NCI-H510A treated with DMSO at 0.1 percent for 48 hours (cell line): ENCODE data around the gene KBTBD13.
A peak's percentile ranks its signal among the peaks of the same experiment; 100 is the strongest.

Source experiments
- DNase-seq: peaks from one replicate; lab custom pipeline; 2025; lab: John Stamatoyannopoulos, UW

KBTBD13 gene

DNA sequence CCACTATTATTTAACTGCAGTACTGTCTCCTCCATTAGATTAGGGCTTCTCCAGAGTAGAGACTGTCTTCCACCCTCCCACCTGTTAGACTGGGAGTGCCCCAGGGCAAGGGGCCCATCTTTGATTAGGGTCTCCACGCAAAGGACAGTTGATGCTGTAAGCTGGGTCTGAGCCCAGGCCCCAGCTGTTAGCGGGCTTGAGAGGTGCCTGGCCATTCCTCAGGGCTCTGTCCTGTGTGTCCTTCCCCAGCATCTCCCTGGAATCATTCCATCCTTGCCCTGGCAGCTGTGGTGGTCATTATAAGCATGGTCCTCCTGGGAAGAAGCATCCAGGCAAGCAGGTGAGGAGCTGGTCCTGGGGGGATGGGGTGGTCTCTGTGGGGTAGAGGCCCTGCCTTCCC is 25.3 kb upstream of the KBTBD13 start:
- DNase-seq, result no peak

DNA sequence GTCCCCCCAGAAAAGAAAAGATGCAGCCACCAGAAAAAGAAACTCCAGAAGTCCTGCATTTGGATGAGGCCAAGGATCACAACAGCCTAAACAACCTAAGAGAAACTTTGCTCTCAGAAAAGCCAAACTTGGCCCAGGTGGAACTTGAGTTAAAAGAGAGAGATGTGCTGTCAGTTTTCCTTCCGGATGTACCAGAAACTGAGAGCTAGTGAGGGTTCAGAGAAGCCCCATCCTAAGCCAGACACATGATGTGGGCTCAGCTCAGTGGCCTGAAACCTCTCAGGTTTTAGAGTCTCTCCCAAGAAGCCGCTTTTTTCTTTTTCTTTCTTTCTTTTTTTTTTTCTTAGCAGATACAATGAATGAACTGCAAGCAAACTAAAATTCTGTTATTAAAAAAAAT is 23.6 kb upstream of the KBTBD13 start:
- DNase-seq, result no peak

DNA sequence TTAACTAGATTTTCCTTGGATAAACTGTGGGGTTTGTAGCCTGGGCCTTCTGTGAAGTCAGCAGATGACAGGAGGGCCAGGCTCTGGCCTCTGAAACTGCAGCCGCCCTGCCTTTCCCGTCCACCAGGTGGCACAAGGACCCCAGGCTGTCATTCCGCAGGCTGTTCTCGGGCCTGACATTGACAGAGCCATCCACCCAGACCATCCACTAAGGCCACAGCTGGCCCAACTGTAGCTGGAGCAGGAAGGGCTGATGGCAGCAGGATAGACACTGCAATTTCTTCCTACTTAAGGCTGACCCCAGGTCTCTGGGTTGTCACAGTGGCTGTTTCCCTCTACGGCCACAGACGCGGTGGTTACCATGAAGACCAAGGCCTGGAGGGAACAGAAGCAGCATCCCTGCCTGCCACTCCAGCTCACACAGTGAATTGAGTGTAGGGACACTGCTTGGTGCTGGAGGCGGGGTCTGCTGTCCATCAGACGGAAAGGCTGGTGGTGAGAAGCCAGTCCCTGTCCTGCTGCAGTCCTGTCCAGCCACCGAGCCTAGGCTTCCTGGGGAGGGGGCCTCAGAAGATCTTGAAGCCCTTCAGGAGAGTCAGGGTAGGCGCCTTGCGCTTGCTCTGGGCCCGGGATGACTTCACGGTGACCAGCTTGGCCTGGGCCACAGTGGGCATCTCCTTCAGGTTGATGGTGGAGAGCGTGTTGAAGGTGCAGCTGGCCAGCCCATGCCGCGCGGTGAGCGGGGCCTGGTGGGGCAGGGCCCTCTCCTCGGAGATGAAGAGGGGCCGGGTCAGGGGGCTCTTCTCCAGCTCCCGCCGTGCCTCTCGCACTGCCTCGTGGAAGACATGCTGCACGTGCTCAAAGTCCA is 22.0 kb upstream of the KBTBD13 start:
- DNase-seq, result peak; percentile 25

DNA sequence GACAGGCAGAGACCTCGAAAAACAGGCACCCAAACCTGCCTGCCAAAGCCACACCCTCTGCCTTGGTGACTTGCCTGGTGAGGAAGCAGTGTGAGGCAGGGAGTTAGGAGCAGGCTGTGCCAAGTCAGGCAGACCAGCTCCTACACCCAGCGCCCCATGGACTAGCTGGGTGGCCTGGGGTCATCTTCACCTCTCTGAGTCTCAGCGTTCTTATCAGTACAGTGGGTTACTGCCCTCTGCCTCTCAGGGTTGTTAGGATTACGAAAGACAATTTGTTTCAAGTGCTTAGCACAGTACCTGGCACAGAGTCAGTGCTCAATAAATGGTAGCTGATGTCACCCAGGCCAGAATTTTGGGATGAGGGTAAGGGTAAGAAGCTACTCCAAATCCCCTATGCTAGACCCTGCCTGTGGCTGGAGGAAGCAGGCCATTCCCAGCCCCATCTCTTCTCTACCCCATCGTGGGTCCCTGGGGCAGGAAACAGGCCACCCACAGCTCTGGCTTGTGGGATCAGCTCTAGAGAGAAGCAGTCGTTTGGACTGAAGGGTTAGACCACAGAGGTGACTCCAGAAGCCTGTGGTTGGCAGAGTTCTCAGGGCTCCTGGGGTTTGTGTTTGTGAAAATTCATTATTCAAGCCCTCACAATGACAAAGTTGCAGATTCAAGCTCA is 21.2 kb upstream of the KBTBD13 start:
- DNase-seq, result no peak

DNA sequence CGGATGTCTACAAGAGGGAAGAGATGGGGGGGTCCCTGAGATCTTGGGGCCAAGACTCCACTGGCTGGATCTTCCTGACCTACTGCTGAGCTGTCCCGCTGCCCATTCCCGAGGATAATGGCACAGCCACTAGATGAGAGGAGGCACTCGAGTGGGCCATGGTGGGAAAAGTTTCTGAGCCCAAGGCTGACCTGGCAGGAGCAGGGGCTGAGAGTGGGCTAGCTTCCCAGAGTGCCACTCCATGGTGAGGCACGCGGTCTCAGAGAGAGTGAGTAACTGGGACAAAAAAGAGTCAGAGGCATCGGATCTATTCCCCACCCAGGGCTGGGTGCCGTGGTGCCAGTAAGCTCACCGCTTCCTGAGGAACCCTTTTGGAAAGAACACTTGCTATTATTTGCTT is 20.4 kb upstream of the KBTBD13 start:
- no peak for DNase-seq

DNA sequence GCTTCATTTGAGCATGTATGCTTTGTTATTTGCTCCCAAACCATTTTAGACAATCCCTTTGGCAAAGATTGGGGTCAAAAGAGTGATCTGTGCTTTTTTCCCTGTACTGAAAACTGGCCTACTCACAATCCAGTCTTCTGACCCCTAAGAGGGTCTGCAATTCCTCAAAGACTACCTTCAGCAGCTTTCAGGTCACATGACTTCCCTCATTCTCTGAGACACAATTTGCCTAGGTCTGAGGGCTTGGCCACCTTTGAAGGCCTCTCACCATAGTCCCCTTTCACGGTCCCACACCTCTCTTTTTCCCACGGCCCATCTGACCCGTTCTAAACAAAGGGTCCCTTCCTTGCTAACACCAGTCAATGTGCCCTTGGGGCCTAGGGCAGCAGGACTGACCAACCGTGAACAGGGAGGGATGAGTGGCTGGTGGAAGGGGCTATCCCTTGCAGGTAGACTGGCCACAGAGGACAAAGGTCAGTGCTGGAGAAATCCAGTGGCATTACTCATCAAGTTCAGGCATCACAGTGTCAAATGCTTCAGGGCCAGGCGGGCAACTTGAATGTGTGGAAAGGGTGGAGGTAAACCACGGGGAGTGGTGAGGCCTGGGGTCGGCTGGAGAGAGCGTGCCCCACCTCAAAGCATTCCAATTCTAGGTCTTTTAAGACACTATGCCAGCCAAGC is 19.5 kb upstream of the KBTBD13 start:
- no peak for DNase-seq

DNA sequence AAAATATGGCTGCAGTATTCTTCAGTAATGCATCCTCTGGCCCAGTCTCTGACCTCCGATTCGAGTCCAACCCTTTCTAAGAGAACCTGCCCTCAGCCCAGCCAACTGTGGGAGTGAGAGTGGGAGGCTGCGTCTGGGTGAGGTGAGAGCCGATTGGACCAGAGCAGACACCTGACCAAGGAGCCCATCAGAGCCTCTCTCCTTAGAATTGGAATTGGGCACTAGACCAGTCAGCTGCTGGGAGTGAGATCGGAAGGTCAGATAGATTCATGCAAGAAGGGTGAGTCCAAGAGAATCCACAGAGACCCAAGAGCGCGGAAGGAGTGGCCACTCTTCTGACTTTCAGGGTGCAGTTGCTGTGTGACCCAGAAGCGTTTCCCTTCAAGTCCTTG is 19.0 kb upstream of the KBTBD13 start:
- DNase-seq, result no peak

DNA sequence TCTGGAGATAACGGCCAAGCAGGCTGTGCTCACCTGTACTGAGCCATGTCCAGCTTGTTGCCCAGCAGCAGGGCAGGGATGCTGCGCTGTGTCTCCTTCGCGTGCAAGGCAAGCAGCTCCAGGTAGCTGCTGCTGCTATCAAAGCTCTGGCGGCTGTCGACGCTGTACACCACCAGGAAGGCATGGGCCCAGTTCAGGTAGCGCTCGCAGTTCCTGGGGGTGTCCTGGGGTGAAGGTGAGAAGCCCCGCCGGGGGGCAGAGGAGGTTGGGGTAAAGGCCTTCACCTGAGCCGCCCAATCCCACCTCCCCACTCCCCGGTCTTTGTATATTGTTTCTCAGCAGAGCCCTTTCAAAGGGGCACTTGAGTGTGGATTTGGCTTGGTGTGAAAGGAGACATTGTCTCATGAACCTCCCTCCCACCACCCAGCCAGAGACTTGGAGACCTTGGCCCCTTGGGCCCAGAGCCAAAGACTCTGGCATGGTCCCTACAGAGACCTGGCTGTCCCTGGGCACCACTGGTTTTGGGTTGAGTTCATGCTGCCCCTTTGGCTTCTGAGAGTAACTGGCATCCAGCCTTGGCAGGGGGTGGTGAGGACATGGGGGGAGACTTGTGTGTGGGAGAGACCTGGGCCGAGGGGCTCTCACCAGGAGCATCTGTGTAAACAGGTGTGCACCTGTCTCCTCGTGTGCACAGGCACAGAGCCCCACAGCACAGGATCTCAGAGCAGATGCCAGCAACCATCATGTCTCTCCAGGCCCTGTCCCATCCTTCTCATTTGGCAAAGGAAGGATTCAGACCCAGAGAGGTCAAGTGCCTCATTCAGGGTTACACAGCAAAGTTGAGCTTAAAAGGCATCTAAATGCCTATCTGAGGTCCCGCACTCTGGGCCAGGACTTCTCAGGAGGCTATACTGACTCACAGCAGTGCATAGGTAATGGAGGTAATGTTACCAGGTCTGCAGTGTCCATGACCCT is 17.9 kb upstream of the KBTBD13 start:
- DNase-seq, result no peak

DNA sequence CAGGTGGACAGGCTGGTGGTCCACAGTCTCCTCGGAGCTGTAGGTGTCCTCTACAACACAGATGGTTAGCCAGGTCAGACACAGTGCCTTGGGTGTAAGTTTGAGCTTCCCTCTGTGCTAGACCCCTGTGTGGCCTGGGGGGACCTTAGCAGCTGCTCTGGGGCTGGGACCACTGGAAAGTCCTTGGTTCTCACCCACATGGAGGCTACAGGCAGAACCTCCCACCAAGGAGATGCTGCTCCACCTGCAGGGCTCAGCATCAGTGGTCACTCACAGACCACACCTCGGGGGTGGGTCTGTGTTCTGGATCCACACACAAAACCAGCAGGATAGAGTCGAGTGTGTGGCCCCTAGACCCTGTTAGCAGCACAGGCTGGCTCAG is 17.2 kb upstream of the KBTBD13 start:
- no peak for DNase-seq

DNA sequence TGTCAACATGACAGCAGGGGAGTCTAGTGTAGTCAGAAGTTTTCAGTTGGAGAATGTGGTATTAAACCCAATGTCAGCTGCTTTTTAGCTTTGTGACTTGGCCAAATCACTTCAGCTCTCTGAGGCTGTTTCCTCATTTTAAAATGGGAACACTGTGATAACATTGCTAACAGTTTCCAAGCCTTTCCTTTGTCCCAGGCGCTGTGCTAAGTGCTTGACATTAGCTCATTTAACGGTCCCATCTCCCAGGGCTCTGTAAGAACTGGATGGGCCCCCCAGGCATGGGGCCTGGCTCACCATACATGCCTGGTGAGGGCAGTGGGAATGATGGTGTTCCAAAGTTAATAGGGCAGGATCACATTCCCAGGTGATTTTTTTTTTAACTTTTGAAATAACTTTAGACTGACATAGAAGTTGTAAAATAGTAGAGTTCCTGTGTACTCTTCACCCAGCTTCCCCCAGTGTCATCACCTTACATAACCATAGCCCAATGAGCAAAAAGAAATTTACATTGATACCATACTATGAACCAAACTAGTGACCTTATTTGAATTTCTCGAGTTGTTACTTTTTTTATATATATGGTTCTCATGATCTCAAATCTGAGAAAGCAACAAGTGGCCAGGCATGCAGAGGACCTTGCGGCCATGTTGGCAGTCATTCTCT is 16.5 kb upstream of the KBTBD13 start:
- DNase-seq, result no peak

DNA sequence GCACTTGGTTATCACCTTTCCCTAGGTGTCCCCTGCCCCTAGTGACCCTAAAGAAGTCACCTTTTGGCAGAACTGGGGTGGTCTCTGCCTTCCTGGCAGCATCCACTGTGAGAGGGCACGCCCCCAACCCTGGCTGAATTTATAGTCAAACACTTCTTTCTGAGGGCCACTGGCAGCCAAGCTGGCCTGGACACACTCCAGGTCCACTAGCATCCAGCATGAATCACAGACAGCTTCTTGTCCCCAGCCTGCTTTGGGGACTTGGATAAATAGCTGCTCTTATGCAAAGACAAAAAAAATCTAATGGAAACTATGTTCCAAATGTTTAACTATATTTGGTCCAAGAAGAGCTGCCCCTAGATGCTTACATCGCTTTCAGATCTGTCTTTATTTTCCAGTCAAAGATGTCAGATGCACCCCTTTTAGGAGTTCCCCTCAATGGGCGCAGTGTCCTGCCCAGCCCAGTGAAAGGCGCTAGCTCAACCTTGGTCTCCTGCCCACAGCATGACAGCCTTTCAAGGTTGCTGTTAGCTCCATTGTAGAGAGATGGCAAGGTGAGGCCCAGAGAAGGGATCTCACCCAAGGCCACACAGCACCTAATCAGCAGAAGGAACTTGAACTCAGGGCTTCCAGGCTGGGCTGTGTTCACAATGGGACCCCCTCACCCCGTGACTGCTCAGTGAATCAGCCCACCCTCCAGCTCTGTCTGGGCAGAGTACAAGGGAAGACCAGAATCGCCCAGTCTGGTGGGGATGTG is 15.7 kb upstream of the KBTBD13 start:
- DNase-seq, result no peak

DNA sequence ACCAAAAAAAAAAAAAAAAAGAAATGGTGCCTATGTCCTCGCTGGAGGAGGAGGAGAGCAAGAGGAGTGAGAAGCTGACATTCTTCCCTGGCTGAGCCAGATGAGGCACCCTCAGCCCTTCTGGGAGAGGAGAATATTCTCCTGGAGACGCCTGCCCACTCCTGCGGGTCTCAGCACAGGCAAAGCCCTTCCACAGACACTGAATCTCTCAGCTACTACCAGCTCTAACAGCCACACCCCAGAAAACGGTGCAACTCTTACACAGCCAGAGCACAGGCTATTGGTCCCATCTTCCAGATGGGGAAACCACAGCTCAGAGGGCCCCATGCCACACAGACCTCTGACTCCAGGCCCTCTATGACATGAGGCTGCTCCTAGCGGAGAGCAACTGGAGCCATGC is 14.5 kb upstream of the KBTBD13 start:
- no peak for DNase-seq

DNA sequence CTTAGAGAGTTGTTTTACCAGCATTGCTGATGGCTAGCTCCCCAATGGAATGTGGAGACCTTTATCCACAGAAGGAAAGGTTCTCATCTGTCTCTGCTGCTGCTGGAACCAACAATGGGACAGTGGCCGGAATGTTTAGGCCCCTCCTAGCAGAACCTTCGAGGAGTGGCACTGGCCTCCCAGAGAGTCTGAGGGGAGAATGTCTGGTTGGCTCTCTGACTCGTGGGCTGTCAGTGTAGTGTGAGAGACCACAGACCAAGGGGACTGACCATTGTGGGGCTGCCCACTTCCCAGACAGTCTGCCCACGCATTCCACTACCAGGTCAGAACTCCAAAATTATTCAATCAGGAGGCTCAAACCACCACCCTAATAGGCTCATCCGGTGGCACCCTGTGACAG is 13.8 kb upstream of the KBTBD13 start:
- no peak for DNase-seq

DNA sequence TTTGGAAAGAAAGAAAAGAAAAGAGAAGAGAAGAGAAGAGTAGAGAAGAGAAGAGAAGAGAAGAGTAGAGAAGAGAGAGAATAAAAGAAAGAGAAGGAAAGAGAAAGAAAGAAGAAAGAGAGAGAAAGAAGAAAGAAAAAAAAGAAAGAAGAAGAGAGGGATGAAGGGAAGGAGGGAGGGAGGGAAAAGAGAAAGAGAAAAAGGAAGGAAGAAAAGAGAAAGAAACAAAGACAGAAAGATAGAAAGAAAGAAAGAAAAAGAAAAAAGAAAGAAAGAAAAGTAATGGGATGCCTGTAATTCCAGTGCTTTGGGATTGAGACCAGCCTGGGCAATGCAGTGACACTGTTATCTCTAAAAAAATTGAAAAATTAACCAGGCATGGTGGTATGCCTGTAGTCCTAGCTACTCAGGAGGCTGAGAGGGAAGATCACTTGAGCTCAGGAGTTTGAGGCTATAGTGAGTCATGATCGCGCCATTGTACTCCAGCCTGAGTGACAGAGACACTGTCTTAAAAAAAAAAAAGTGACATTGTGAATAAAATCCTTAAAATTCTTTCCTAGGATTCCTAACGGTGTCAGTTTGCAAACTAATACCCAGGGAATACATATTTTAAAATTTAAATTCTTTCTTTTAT is 10.4 kb upstream of the KBTBD13 start:
- DNase-seq, result no peak

DNA sequence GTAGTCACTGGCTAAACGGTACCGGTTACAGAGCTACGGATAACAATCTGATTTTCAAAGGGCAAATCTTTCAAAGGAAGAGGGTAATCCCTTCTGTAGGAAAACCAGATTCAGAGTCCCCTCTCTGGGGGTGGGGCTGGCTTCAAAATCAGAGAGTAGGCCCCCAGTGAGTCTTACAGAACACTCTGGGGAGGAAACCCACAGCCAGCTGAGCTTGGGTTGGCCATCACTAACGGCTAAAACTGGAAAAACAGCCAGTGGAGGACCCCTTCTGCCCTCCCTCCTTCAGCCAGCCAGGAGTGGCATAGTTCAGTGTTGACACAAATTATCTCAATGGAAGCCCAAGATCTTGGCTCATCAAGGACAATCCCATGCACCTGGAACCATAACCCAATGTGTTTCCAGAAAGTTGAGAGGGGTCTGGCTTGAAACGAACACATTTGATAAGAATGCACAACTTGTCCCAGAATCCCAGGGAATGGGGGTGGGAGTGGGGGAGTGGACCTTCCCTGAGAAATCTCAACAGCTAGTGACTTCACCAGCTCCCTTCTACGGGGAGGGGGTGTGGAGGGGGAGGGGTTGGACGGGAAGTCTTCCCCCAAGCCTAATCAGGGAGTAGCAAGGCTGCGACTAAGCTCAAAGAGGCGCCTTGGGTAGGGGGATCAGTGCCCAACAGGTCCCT is 9.8 kb upstream of the KBTBD13 start:
- no peak for DNase-seq

DNA sequence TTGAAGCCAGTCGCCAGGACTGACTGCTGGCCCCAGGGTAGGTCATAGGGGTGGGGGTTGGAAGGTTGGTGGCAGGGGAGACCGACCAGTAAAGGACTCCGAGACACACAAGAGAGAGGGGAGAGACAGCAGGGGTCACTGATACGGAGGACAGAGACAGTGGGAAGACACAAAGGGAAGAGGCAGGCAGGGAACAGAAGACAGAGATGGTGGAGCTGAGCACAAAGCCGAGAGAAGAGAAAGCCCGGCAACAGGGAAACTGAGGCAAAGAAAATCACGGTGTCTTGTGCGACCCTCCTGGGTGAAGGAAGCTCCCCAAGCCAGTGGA is 9.3 kb upstream of the KBTBD13 start:
- DNase-seq, result no peak

DNA sequence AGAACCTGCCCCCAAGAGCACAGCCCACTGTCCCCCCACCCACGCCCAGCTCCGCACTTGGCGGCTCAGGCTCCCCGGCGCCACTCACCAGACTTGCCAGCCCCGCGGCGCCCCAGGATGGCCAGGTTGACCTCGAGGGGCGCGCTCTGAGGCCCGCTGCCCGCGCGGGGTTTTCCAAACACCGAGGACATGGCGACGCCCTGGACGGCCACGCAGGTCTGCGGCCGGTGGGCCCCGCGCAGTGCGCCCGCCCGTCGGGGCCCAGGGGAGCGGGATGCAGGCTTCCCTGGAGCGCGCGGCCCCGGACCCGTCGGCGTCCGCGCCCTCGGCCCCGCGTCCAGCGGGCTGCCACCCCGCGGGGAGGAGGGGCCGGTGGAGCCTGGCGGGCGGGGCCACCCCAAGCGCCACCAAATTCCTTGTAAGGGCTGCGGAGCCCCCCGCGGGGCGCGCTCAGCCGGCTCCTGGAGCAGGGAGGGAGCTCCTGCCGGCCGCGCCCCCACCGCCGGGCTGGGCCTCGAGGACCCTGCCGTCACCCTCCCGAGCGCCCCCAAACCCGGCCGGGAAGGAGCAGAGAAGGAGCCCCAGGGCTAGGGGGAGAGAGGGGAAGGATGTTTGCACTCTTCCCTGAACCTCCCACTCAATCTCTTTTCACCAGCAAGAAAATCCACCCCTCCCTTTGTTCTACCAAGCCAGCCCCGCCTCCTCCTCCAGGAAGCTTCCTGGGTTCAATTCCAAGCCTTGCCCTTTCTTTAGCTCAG is 8.7 kb upstream of the KBTBD13 start, which contains the start of gene RASL12:
TSS of gene RASL12 (minus strand) at position 347 of the 758 bp plus-strand sequence. CDS start at position 191, 156 bp downstream.
- no peak for DNase-seq

DNA sequence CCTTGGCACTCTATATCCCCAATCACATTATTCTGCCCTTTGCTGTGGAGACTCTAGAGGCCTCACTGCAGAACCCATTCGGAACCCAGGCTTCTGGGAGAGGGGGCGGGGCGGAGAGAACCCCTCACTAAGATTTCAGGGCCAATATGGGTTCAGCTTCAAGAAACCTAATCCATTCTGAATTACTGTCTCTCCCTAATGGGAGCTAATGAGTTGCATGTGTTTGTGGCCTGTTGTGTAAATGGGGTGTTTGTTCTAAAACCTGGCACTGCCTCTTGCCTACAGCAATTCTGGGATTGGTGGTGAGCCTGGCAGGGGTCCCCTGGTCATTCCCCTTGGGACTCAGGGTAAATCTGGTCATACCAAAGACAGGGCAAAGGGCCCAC is 8.2 kb upstream of the KBTBD13 start:
- no peak for DNase-seq

DNA sequence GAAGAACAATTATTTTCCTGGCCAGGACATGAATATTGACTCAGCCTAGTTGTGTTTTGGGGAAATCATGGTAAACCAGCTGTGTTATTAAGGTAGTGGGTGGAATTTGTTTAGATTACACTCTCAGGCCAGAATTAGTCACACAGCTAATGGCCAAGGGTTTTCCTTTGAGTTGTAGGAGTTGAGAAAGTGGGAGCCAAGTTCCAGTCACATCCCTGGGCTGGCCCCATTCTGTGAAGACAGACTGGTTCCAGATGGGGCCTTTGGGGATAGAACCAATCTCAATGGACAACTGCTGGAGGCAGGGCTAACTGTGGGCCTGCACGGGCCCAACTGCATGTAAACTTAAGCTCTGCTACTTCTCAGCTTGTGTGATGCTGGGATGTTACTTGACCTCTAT is 7.4 kb upstream of the KBTBD13 start:
- DNase-seq, result no peak
